RWPE2 (cell line): ENCODE measurements around the gene ARHGAP26.

Experiments
- ATAC-seq: fragments of 200-7000 bp; cut with Tn5 transposase; 3 replicates; pipeline ENCODE4 v1.9.1; 2021; ENCODE audit warnings: low read depth
- DNase-seq: peaks from one replicate; pipeline ENCODE4 v3.0.0-alpha.2; 2020; ENCODE audit warnings: low spot score
- H3K27ac ChIP-seq: fragments of 450-650 bp; 2 replicates; pipeline ENCODE4 v1.5.1; 2017; ENCODE audit warnings: mild to moderate bottlenecking; ENCODE audit not compliant: poor library complexity, severe bottlenecking
- H3K27me3 ChIP-seq: fragments of 250-450 bp; sonication (Bioruptor Pico); 2 replicates; pipeline ENCODE4 v1.5.1; 2021; ENCODE audit warnings: mild to moderate bottlenecking, moderate library complexity; ENCODE audit not compliant: insufficient read depth, poor library complexity, severe bottlenecking
- H3K36me3 ChIP-seq: fragments of 250-450 bp; sonication (Bioruptor Pico); 2 replicates; pipeline ENCODE4 v1.5.1; 2020; ENCODE audit warnings: low read depth, mild to moderate bottlenecking, moderate library complexity
- H3K4me1 ChIP-seq: fragments of 250-450 bp; sonication (Bioruptor Pico); 2 replicates; pipeline ENCODE4 v1.5.1; 2021; ENCODE audit warnings: mild to moderate bottlenecking, moderate library complexity; ENCODE audit not compliant: insufficient read depth, poor library complexity, severe bottlenecking
- H3K4me3 ChIP-seq: fragments of 250-450 bp; sonication (Bioruptor Pico); 2 replicates; pipeline ENCODE4 v1.5.1; 2021; ENCODE audit warnings: mild to moderate bottlenecking, moderate library complexity; ENCODE audit not compliant: severe bottlenecking
- H3K9me3 ChIP-seq: fragments of 250-450 bp; sonication (Bioruptor Pico); 2 replicates; pipeline ENCODE4 v1.5.1; 2021; ENCODE audit warnings: mild to moderate bottlenecking, moderate library complexity; ENCODE audit not compliant: severe bottlenecking
- TF ChIP-seq, protein P1 (sequence below): fragments of 450-650 bp; IDR thresholded peaks from one replicate; pipeline ENCODE4 v1.5.1; 2017; ENCODE audit warnings: mild to moderate bottlenecking, moderate library complexity; ENCODE audit not compliant: poor library complexity, severe bottlenecking

ARHGAP26 gene

GRCh38 chr5:142769793-142770649 is at the start of gene ARHGAP26:
Gene ARHGAP26 (plus strand): TSS chr5:142770377. CDS start chr5:142770762, 385 bp downstream.
- peak; percentile 95 for ATAC-seq
- Histone ChIP-seq H3K4me3 (peak within 1 kb of the TSS; percentile 78), H3K36me3 (no peaks in the 10 kb centered on the region), H3K9me3 (no peaks in the 10 kb centered on the region), H3K27me3 (no peaks in the 10 kb centered on the region), H3K4me1 (no peaks in the 10 kb centered on the region), H3K27ac (peak within 1 kb of the TSS; percentile 21)
- TF ChIP-seq, protein P1, sequence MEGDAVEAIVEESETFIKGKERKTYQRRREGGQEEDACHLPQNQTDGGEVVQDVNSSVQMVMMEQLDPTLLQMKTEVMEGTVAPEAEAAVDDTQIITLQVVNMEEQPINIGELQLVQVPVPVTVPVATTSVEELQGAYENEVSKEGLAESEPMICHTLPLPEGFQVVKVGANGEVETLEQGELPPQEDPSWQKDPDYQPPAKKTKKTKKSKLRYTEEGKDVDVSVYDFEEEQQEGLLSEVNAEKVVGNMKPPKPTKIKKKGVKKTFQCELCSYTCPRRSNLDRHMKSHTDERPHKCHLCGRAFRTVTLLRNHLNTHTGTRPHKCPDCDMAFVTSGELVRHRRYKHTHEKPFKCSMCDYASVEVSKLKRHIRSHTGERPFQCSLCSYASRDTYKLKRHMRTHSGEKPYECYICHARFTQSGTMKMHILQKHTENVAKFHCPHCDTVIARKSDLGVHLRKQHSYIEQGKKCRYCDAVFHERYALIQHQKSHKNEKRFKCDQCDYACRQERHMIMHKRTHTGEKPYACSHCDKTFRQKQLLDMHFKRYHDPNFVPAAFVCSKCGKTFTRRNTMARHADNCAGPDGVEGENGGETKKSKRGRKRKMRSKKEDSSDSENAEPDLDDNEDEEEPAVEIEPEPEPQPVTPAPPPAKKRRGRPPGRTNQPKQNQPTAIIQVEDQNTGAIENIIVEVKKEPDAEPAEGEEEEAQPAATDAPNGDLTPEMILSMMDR, result peak; percentile 36
- peak; percentile 98 for DNase-seq

- H3K27ac ChIP-seq, result peak overlapping the region; percentile 92
- TF ChIP-seq, protein P1, result peak; percentile 51
- H3K4me1 ChIP-seq, result peaks cover 36% of the 10 kb centered on the region
- H3K36me3 ChIP-seq, result no peaks in the 10 kb centered on the region
- H3K27me3 ChIP-seq, result no peaks in the 10 kb centered on the region
- peak; percentile 99 for DNase-seq
- no peaks in the 10 kb centered on the region for H3K9me3 ChIP-seq
- H3K4me3 ChIP-seq, result no peak overlapping the region
- peak; percentile 86 for ATAC-seq
Measured at GRCh38 chr5:142720641-142721271, 49.4 kb upstream of the ARHGAP26 start.

- no peak for ATAC-seq
- no peak overlapping the region for H3K4me3 ChIP-seq
- H3K27ac ChIP-seq, result peak overlapping the region; percentile 92
Measured at GRCh38 chr5:142722146-142722545, 48.0 kb upstream of the ARHGAP26 start.

DNA sequence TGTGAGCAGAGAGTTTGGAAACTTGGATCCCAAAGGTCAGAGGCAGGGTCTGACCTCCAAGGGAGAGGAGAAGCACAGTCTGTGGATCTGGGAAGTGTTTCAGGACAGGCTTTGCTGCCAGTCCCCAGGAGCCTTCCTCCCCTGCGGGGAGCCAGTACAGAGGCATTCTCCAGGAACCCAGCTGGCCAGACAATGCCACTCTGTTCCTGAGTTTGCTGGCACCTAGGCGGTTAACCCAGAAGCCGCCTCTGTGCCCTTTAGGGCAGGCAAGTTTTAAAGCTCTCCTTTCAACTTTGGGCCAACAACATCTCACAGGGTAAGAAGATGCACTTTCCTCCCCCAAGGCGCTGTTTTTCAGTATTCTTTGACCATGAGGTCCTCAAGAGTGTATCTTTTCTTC is 47.3 kb upstream of the ARHGAP26 start:
- TF ChIP-seq, protein P1, result no peak
- H3K4me3 ChIP-seq, result no peak overlapping the region
- H3K4me1 ChIP-seq, result peaks cover 51% of the 10 kb centered on the region
- no peak for DNase-seq
- no peak for ATAC-seq
- no peaks in the 10 kb centered on the region for H3K9me3 ChIP-seq
- no peaks in the 10 kb centered on the region for H3K27me3 ChIP-seq
- H3K27ac ChIP-seq, result no peak overlapping the region
- no peaks in the 10 kb centered on the region for H3K36me3 ChIP-seq

More at GRCh38 chr5:142722146-142722545, 48.0 kb upstream of the ARHGAP26 start:
- TF ChIP-seq, protein P1, result no peak
- peaks cover 50% of the 10 kb centered on the region for H3K4me1 ChIP-seq
- DNase-seq, result no peak
- H3K9me3 ChIP-seq, result no peaks in the 10 kb centered on the region
- no peaks in the 10 kb centered on the region for H3K27me3 ChIP-seq
- H3K36me3 ChIP-seq, result no peaks in the 10 kb centered on the region
